A673 (cell line): ENCODE results near the gene MAPK8IP3.

ENCODE experiments used
- CTCF ChIP-seq: fragments of 300-800, 200-600 bp; sonication (generic); conservative IDR thresholded peaks from 2 replicates; pipeline ENCODE4 v1.5.1; 2017; ENCODE audit warnings: low read depth, mild to moderate bottlenecking, antibody characterized with exemption, low read length, moderate library complexity, mixed read lengths
- EZH2 ChIP-seq: fragments of 200-600 bp; sonication (generic); IDR thresholded peaks from 2 replicates; pipeline ENCODE4 v1.6.1; 2017; ENCODE audit warnings: borderline replicate concordance, low read depth, mild to moderate bottlenecking, mixed read lengths, antibody characterized with exemption, low read length; ENCODE audit not compliant: poor library complexity, severe bottlenecking

GRCh38 chr16:1816396-1817275 is 110.6 kb downstream of the MAPK8IP3 start:
- TF ChIP-seq CTCF (no peak), EZH2 (no peak)
